ENCODE measurements around the gene PPP4C.

DNA sequence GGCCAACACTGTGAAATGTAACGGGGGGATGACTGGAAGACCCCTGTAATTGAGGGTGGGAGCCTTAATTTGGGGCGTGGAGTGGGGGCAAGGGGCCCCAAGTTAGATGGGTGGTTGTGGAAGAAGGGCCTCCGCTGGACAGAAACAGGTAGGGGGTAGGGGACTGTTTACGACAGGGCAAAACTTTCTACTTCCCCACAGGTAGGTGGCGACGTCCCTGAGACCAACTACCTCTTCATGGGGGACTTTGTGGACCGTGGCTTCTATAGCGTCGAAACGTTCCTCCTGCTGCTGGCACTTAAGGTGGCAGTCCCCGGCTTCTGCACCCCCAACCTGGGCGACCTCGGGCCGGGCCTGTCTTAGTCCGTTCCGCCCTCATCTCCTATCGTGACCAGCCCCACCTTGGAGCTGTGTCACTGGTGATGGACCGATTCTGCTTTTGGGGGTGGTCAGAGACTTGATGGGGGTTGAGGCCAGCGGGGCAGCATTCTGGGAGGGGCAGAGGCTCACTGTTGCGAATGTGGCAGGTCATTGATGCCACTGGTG lies 6.8 kb downstream of the PPP4C start:
- TF ChIP-seq, protein P1, sequence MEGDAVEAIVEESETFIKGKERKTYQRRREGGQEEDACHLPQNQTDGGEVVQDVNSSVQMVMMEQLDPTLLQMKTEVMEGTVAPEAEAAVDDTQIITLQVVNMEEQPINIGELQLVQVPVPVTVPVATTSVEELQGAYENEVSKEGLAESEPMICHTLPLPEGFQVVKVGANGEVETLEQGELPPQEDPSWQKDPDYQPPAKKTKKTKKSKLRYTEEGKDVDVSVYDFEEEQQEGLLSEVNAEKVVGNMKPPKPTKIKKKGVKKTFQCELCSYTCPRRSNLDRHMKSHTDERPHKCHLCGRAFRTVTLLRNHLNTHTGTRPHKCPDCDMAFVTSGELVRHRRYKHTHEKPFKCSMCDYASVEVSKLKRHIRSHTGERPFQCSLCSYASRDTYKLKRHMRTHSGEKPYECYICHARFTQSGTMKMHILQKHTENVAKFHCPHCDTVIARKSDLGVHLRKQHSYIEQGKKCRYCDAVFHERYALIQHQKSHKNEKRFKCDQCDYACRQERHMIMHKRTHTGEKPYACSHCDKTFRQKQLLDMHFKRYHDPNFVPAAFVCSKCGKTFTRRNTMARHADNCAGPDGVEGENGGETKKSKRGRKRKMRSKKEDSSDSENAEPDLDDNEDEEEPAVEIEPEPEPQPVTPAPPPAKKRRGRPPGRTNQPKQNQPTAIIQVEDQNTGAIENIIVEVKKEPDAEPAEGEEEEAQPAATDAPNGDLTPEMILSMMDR (IDR thresholded peaks at IDR 0.05; ENCODE audit: low read depth, low read length, poor library complexity, severe bottlenecking), result peak; percentile 26
- no peak for TF ChIP-seq EZH2phosphoT487 (IDR thresholded peaks at IDR 0.05; ENCODE audit: borderline replicate concordance, low read length)

All from DOHH2 (cell line).